K562 (cell line): ENCODE measurements around the gene TRERF1. TPM values are rescaled to one million over a fixed set of nuclear protein-coding genes. Genes with fewer than 3 reads are reported as not detected.

ENCODE experiments used
- ATAC-seq: fragments of 200-7000 bp; cut with Tn5 transposase; 3 replicates; pipeline ENCODE4 v1.9.1; 2020; ENCODE audit warnings: moderate library complexity
- BruUV-seq: library from RNA; stranded (reverse); fragments of 400-500 nt; replicated peaks from 2 replicates; lab custom pipeline; 2021; lab: Mats Ljungman, UMichigan
- CTCF ChIA-PET: fragments of 300-600 bp; formaldehyde crosslinking; extraction: SDS; loops from one replicate; lab custom pipeline; 2021; ENCODE audit warnings: low intra/inter-chr PET ratio; lab: Yijun Ruan, JAX
- POLR2A ChIA-PET: fragments of 300-600, 350-650 bp; sonication (Branson Sonifier 250); formaldehyde crosslinking; extraction: SDS; loops from one replicate; lab custom pipeline; 2021; ENCODE audit warnings: antibody characterized with exemption, inconsistent platforms; lab: Yijun Ruan, JAX
- DNase-seq, 4 experiments: peaks; one replicate each; pipeline versions ENCODE4 v3.0.0 to v3.0.0-alpha.2; 2011 to 2018; ENCODE audit warnings: low spot score in 3 of 4, mixed read lengths in 3 of 4; ENCODE audit errors: extremely low read depth in 1 of 4
- FAIRE-seq: peaks from 2 replicates; lab custom pipeline; 2011; peaks lifted over from hg19 to GRCh38; lab: Jason Lieb, UNC
- H2AFZ ChIP-seq: 2 replicates; pipeline ENCODE4 v1.6.0; 2011; ENCODE audit warnings: low read depth, low read length, control low read depth, inconsistent platforms
- H3K27ac ChIP-seq: fragments of 200-600 bp; 3 replicates; pipeline ENCODE4 v1.8.0; 2011; ENCODE audit warnings: low read depth, mild to moderate bottlenecking, control low read depth, inconsistent platforms, low read length, moderate library complexity, mixed read lengths; ENCODE audit errors: extremely low read depth
- H3K27me3 ChIP-seq, 2 experiments: fragments of 300-600 bp in 1 of 2; 2 replicates in 1 of 2; 3 replicates in 1 of 2; pipeline versions ENCODE4 v1.6.0 to v1.8.0; 2011; ENCODE audit warnings: inconsistent platforms in 2 of 2, low read length in 2 of 2, mild to moderate bottlenecking in 1 of 2, mixed read lengths in 1 of 2, moderate library complexity in 1 of 2; ENCODE audit not compliant: control insufficient read depth in 2 of 2, insufficient read depth in 2 of 2
- H3K36me3 ChIP-seq: fragments of 300-600 bp; 3 replicates; pipeline ENCODE4 v1.8.0; 2011; ENCODE audit warnings: mild to moderate bottlenecking, low read length, inconsistent platforms; ENCODE audit not compliant: control insufficient read depth, insufficient read depth
- H3K4me1 ChIP-seq, 2 experiments: fragments of 200-600 bp in 1 of 2; replicated peaks in 1 of 2; 2 replicates in 1 of 2; 3 replicates in 1 of 2; pipeline versions ENCODE4 v1.5.1 to v1.8.0; 2011; ENCODE audit warnings: inconsistent platforms in 2 of 2, low read length in 2 of 2, mild to moderate bottlenecking in 1 of 2, mixed read lengths in 1 of 2, moderate library complexity in 1 of 2; ENCODE audit not compliant: control insufficient read depth in 2 of 2, insufficient read depth in 2 of 2
- H3K4me2 ChIP-seq: 2 replicates; pipeline ENCODE4 v1.6.1; 2011; ENCODE audit warnings: low read length, control low read depth, inconsistent platforms, mixed read lengths; ENCODE audit not compliant: insufficient read depth
- H3K4me3 ChIP-seq: fragments of 200-600 bp; sonication (generic), shearing (Covaris generic); 2 replicates; pipeline ENCODE4 v1.5.1; 2016; ENCODE audit warnings: control low read depth, inconsistent platforms
- H3K79me2 ChIP-seq: fragments of 200-600 bp; 3 replicates; pipeline ENCODE4 v1.8.0; 2011; ENCODE audit warnings: low read length, inconsistent platforms; ENCODE audit not compliant: control insufficient read depth, insufficient read depth
- H3K9ac ChIP-seq, 2 experiments: 2 replicates each; pipeline versions ENCODE4 v1.6.0 to v1.6.1; 2011; ENCODE audit warnings: low read depth in 2 of 2, low read length in 2 of 2, control low read depth in 1 of 2, inconsistent platforms in 1 of 2, mild to moderate bottlenecking in 1 of 2, mixed read lengths in 1 of 2; ENCODE audit not compliant: insufficient read depth in 1 of 2
- H3K9me1 ChIP-seq: one replicate; pipeline ENCODE4 v1.6.0; 2011; ENCODE audit warnings: inconsistent platforms, mild to moderate bottlenecking, low read length, moderate library complexity; ENCODE audit not compliant: control insufficient read depth, insufficient read depth
- H3K9me3 ChIP-seq: replicated peaks from 2 replicates; pipeline ENCODE4 v1.5.1; 2011; ENCODE audit warnings: low read depth, low read length, inconsistent platforms; ENCODE audit not compliant: control insufficient read depth, insufficient read depth
- H4K20me1 ChIP-seq: replicated peaks from 2 replicates; pipeline ENCODE4 v1.6.1; 2011; ENCODE audit warnings: low read length, inconsistent platforms, mixed read lengths; ENCODE audit not compliant: control insufficient read depth, insufficient read depth
- ESRRA ChIP-seq: fragments of 450-650 bp; IDR thresholded peaks from 2 replicates; pipeline ENCODE4 v1.6.1; 2014; ENCODE audit warnings: low read depth, mild to moderate bottlenecking, moderate library complexity, borderline replicate concordance
- MTA1 ChIP-seq: fragments of 450-650 bp; IDR thresholded peaks from 2 replicates; pipeline ENCODE4 v1.6.1; 2017; ENCODE audit warnings: borderline replicate concordance
- NBN ChIP-seq: fragments of 450-650 bp; IDR thresholded peaks from 2 replicates; pipeline ENCODE4 v1.6.1; 2016; ENCODE audit warnings: low read depth, mild to moderate bottlenecking
- NR3C1 ChIP-seq: sonication (generic); formaldehyde crosslinking; IDR thresholded peaks from 2 replicates; pipeline ENCODE4 v1.8.1; 2022; ENCODE audit warnings: missing genetic modification reagents
- ZBTB7A ChIP-seq: IDR thresholded peaks from 2 replicates; pipeline ENCODE4 v1.6.1; 2011; ENCODE audit warnings: low read depth, mild to moderate bottlenecking, low read length, moderate library complexity, borderline replicate concordance; ENCODE audit not compliant: control insufficient read depth
- WGBS: fragments of 100-300 bp; shearing (Covaris generic); methylation state at CpG from one replicate; pipeline ENCODE4 v1.1.6; 2016; ENCODE audit warnings: low coverage, mixed read lengths; ENCODE audit not compliant: insufficient coverage; ENCODE audit errors: missing lambda C conversion rate; 5-methylcytosine and 5-hydroxymethylcytosine counted together
- in situ Hi-C: fragments of 300-500 bp; cut with MboI; formaldehyde crosslinking; loops from 4 replicates; pipeline ENCODE4 v1.15.0; 2018; ENCODE audit warnings: inconsistent platforms, mixed read lengths
- intact Hi-C: fragments of 100-400 bp; cut with micrococcal nuclease; formaldehyde crosslinking; loops from 2 replicates; pipeline ENCODE4 v1.14.2; 2022
- polyA plus RNA-seq, 8 experiments: library from polyadenylated mRNA; depleted of rRNA in 4 of 8; stranded (reverse) in 5 of 8; unstranded in 3 of 8; fragments of >200 nt; fragmentation: Nextera tagmentation in 2 of 8; fragmentation: Illumina TruSeq in 1 of 8; extraction: Ambion mirVana in 2 of 8; extraction: Trizol in 1 of 8; gene quantifications; 2 replicates each; pipeline versions ENCODE4 v1.2.1 to v1.2.3, GENCODE V29; 2011 to 2014; ENCODE audit warnings: inconsistent platforms in 1 of 8, missing spikeins in 1 of 8
- total RNA-seq, 7 experiments: library from RNA; depleted of rRNA in 6 of 7; stranded (reverse); fragments of >200 nt in 6 of 7; fragmentation: Illumina TruSeq in 2 of 7; extraction: Trizol in 2 of 7; gene quantifications; 2 replicates each; pipeline versions ENCODE4 v1.2.1 to v1.2.3, GENCODE V29; 2011 to 2021; ENCODE audit warnings: low replicate concordance in 1 of 7
- TF ChIP-seq, protein P1 (sequence below), 2 experiments: fragments of 450-650 bp; IDR thresholded peaks; 2 replicates each; pipeline ENCODE4 v1.6.1; 2016; ENCODE audit warnings: mild to moderate bottlenecking in 2 of 2, borderline replicate concordance in 1 of 2, low read depth in 1 of 2, moderate library complexity in 1 of 2

The TRERF1 gene
- total and polyA plus RNA-seq, 9 of the 15 experiments (the other 6 are each of a cell fraction or from before 2014, with no cell fraction given), result 0.04 to 0.20 (median 0.07) TPM; not detected in 3

DNA sequence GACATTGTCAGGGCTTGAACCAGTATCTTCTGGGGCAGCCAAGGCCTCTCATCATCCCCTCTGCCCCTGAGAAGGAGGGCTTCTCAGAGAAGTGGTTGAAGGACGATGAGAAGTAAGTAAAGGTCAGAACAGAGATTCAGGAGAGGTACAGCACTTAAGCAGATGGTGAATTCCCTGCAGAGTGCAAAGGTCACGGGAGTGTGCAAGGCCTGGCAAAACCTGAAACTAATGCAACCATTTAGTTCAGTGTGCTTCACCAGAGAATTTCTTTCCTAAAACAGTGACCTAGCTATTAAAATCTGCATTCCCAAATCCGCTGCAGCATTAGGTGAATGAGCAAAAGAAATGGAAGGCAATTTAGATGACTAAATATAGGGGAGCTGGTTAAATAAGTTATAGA lies 58.4 kb downstream of the TRERF1 start:
- in situ Hi-C loops, result no loop called here
- TF ChIP-seq NR3C1 (CRISPR knock-in tag), result no peak
- no peak for TF ChIP-seq NBN
- TF ChIP-seq, protein P1, sequence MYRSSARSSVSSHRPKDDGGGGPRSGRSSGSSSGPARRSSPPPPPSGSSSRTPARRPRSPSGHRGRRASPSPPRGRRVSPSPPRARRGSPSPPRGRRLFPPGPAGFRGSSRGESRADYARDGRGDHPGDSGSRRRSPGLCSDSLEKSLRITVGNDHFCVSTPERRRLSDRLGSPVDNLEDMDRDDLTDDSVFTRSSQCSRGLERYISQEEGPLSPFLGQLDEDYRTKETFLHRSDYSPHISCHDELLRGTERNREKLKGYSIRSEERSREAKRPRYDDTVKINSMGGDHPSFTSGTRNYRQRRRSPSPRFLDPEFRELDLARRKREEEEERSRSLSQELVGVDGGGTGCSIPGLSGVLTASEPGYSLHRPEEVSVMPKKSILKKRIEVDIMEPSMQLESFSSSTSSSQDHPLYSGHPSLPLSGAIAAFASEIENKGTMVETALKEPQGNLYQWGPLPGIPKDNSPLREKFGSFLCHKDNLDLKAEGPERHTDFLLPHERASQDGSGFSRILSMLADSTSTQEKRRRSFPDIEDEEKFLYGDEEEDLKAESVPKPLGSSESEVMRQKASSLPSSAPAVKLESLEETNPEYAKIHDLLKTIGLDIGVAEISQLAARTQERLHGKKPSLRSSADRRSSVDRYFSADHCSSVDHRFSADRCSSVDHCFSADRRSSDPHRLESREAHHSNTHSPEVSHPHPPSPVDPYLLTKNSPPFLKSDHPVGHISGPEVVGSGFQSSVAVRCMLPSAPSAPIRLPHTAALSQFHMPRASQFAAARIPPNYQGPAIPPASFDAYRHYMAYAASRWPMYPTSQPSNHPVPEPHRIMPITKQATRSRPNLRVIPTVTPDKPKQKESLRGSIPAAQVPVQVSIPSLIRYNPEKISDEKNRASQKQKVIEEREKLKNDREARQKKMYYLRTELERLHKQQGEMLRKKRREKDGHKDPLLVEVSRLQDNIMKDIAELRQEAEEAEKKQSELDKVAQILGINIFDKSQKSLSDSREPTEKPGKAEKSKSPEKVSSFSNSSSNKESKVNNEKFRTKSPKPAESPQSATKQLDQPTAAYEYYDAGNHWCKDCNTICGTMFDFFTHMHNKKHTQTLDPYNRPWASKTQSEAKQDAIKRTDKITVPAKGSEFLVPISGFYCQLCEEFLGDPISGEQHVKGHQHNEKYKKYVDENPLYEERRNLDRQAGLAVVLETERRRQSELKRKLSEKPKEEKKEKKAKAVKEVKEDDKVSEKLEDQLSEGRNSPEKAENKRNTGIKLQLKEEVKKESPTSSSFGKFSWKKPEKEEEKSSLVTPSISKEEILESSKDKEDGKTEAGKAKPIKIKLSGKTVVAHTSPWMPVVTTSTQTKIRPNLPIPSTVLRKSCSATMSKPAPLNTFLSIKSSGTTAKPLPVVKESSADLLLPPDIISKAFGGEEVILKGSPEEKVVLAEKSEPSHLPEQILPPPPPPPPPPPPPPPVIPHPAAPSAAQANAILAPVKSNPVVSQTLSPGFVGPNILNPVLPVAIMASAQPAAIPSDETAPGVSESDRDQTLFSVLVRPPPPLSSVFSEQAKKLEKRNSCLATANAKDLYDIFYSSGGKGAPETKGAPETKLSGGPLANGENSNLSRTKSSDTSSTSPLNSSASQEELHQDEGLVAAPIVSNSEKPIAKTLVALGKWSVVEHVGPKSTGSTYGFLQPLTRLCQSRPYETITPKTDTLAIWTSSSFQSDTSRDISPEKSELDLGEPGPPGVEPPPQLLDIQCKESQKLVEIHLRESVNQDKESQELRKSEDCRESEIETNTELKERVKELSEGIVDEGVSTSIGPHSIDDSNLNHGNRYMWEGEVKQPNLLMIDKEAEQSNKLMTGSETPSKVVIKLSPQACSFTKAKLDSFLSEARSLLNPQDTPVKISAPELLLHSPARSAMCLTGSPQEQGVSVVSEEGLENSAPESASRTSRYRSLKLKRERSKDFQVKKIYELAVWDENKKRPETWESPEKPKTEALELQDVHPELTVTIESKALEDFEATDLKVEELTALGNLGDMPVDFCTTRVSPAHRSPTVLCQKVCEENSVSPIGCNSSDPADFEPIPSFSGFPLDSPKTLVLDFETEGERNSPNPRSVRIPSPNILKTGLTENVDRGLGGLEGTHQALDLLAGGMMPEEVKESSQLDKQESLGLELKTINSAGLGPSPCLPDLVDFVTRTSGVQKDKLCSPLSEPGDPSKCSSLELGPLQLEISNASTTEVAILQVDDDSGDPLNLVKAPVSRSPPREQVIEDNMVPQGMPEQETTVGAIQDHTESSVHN (IDR thresholded peaks at IDR 0.05; ENCODE audit: borderline replicate concordance in 1 of 2, low read depth in 1 of 2), result no peak
- no peak for TF ChIP-seq MTA1
- no peak for TF ChIP-seq ZBTB7A
- TF ChIP-seq ESRRA, result no peak
- Histone ChIP-seq H3K9ac (no peak overlapping the region), H2AFZ (no peak overlapping the region), H3K4me1 (no peaks in the 10 kb centered on the region), H3K4me2 (no peak overlapping the region), H3K79me2 (no peaks in the 10 kb centered on the region), H3K4me3 (no peak overlapping the region), H3K9me3 (no peaks in the 10 kb centered on the region), H4K20me1 (no peaks in the 10 kb centered on the region), H3K27me3 (peaks cover 41 to 60% of the 10 kb centered on the region in 2 experiments; a peak in 4 of 5 replicates), H3K9me1 (no peaks in the 10 kb centered on the region), H3K27ac (no peak overlapping the region), H3K36me3 (no peaks in the 10 kb centered on the region)
- ChIA-PET POLR2A (interaction anchor here (0.6 to 1.1 kb wide), 2 partner anchors 26 to 95 kb away, joined by 3 to 4 read pairs; no protein-coding TSS in a partner anchor), CTCF (no interaction called here)
- intact Hi-C loops, result no loop called here
- ATAC-seq (no peak), FAIRE-seq (no peak), DNase-seq (no peak)
- 14% methylated on average over 3 of the region's 3 CpGs for WGBS
- no TSS peak for BruUV-seq
